ENCODE results near the gene RBPJL. TPM values are rescaled to one million over a fixed set of nuclear protein-coding genes. Genes with fewer than 3 reads are reported as not detected.

Gene RBPJL
- total RNA-seq, 1 experiment from 2014 or later = 0.85 TPM

GRCh38 chr20:45268531-45268930 is 38.1 kb upstream of the RBPJL start (continued):
- TF ChIP-seq CTCF (IDR thresholded peaks at IDR 0.05) = no peak
- TF ChIP-seq ATF6 (CRISPR knock-in tag; IDR thresholded peaks at IDR 0.05) = no peak
- no peak for TF ChIP-seq ETV6 (CRISPR knock-in tag; IDR thresholded peaks at IDR 0.05)
- no peak for TF ChIP-seq ZNF512 (CRISPR knock-in tag; IDR thresholded peaks at IDR 0.05; ENCODE audit: borderline replicate concordance)
- TF ChIP-seq RORB (CRISPR knock-in tag; IDR thresholded peaks at IDR 0.05) = no peak
- no peak for TF ChIP-seq NFATC4 (CRISPR knock-in tag; IDR thresholded peaks at IDR 0.05)

GRCh38 chr20:45269056-45269455 is 37.6 kb upstream of the RBPJL start:
- POLR2A ChIA-PET = no interaction called here
- no peaks in the 10 kb centered on the region for H3K36me3 Mint-ChIP-seq
- CTCF ChIA-PET = interaction anchor here (0.5 to 2.5 kb wide), 5 partner anchors 25 to 270 kb away, joined by 3 to 11 read pairs (median 4); no protein-coding TSS in a partner anchor
- H3K4me3 Mint-ChIP-seq = no peak overlapping the region
- H3K27me3 Mint-ChIP-seq (ENCODE audit: low read depth) = peaks cover 2% of the 10 kb centered on the region; the same call in 1 of the 2 replicates
- ATAC-seq (no peak), DNase-seq (ENCODE audit: low spot score) (no peak)
- peaks cover 17% of the 10 kb centered on the region for H3K4me1 Mint-ChIP-seq
- H3K9me3 Mint-ChIP-seq = no peaks in the 10 kb centered on the region
- no peak overlapping the region for H3K27ac Mint-ChIP-seq
- no peak for TF ChIP-seq KAT7 (CRISPR knock-in tag; IDR thresholded peaks at IDR 0.05; ENCODE audit: borderline replicate concordance)
- TF ChIP-seq ETV6 (CRISPR knock-in tag; IDR thresholded peaks at IDR 0.05) = no peak
- no peak for TF ChIP-seq ELF4 (CRISPR knock-in tag; IDR thresholded peaks at IDR 0.05; ENCODE audit: low read depth)
- TF ChIP-seq ZNF512 (CRISPR knock-in tag; IDR thresholded peaks at IDR 0.05; ENCODE audit: borderline replicate concordance) = no peak
- TF ChIP-seq ZNF532 (CRISPR knock-in tag; IDR thresholded peaks at IDR 0.05; ENCODE audit: borderline replicate concordance) = no peak
- no peak for TF ChIP-seq CDX4 (CRISPR knock-in tag; IDR thresholded peaks at IDR 0.05; ENCODE audit: borderline replicate concordance)
- no peak for TF ChIP-seq NR2C2 (CRISPR knock-in tag; IDR thresholded peaks at IDR 0.05)
- no peak for TF ChIP-seq ATF6 (CRISPR knock-in tag; IDR thresholded peaks at IDR 0.05)
- TF ChIP-seq AR (CRISPR knock-in tag; IDR thresholded peaks at IDR 0.05) = no peak
- no peak for TF ChIP-seq ZNF317 (CRISPR knock-in tag; IDR thresholded peaks at IDR 0.05; ENCODE audit: borderline replicate concordance, low read depth)
- no peak for TF ChIP-seq ERG (CRISPR knock-in tag; IDR thresholded peaks at IDR 0.05)
- no peak for TF ChIP-seq USF1 (CRISPR knock-in tag; IDR thresholded peaks at IDR 0.05)

Data from WTC11 (cell line).